ENCODE results near the gene TIPRL. TPM values are rescaled to one million over a fixed set of nuclear protein-coding genes. Genes with fewer than 3 reads are reported as not detected.

Gene TIPRL
- total and polyA plus RNA-seq, 9 of the 15 experiments (the other 6 are each of a cell fraction or from before 2014, with no cell fraction given) = 41.4 to 90.2 (median 69.9) TPM

GRCh38 chr1:168225476-168226190 is 46.9 kb downstream of the TIPRL start, which contains the start of gene SFT2D2 (continued):
- TF ChIP-seq, protein P1, sequence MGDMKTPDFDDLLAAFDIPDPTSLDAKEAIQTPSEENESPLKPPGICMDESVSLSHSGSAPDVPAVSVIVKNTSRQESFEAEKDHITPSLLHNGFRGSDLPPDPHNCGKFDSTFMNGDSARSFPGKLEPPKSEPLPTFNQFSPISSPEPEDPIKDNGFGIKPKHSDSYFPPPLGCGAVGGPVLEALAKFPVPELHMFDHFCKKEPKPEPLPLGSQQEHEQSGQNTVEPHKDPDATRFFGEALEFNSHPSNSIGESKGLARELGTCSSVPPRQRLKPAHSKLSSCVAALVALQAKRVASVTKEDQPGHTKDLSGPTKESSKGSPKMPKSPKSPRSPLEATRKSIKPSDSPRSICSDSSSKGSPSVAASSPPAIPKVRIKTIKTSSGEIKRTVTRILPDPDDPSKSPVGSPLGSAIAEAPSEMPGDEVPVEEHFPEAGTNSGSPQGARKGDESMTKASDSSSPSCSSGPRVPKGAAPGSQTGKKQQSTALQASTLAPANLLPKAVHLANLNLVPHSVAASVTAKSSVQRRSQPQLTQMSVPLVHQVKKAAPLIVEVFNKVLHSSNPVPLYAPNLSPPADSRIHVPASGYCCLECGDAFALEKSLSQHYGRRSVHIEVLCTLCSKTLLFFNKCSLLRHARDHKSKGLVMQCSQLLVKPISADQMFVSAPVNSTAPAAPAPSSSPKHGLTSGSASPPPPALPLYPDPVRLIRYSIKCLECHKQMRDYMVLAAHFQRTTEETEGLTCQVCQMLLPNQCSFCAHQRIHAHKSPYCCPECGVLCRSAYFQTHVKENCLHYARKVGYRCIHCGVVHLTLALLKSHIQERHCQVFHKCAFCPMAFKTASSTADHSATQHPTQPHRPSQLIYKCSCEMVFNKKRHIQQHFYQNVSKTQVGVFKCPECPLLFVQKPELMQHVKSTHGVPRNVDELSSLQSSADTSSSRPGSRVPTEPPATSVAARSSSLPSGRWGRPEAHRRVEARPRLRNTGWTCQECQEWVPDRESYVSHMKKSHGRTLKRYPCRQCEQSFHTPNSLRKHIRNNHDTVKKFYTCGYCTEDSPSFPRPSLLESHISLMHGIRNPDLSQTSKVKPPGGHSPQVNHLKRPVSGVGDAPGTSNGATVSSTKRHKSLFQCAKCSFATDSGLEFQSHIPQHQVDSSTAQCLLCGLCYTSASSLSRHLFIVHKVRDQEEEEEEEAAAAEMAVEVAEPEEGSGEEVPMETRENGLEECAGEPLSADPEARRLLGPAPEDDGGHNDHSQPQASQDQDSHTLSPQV (IDR thresholded peaks at IDR 0.05) = peak; percentile 100
- TF ChIP-seq SREBF2 (CRISPR knock-in tag; IDR thresholded peaks at IDR 0.05) = no peak
- peak; percentile 88 for TF ChIP-seq ZNF668 (CRISPR knock-in tag; IDR thresholded peaks at IDR 0.05)
- peak; percentile 97 for TF ChIP-seq CBX1 (IDR thresholded peaks at IDR 0.05; ENCODE audit: low read depth)
- TF ChIP-seq TRIM28 (IDR thresholded peaks at IDR 0.05) = no peak
- TF ChIP-seq, protein P2, sequence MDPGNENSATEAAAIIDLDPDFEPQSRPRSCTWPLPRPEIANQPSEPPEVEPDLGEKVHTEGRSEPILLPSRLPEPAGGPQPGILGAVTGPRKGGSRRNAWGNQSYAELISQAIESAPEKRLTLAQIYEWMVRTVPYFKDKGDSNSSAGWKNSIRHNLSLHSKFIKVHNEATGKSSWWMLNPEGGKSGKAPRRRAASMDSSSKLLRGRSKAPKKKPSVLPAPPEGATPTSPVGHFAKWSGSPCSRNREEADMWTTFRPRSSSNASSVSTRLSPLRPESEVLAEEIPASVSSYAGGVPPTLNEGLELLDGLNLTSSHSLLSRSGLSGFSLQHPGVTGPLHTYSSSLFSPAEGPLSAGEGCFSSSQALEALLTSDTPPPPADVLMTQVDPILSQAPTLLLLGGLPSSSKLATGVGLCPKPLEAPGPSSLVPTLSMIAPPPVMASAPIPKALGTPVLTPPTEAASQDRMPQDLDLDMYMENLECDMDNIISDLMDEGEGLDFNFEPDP (CRISPR knock-in tag; IDR thresholded peaks at IDR 0.05) = no peak
- TF ChIP-seq ZMIZ1 (IDR thresholded peaks at IDR 0.05; ENCODE audit: low read depth in 2 of 2, low read length in 2 of 2) = peak in 1 of 2 experiments; percentile 18; a peak in 1 of 4 replicates
- TF ChIP-seq, protein P3, sequence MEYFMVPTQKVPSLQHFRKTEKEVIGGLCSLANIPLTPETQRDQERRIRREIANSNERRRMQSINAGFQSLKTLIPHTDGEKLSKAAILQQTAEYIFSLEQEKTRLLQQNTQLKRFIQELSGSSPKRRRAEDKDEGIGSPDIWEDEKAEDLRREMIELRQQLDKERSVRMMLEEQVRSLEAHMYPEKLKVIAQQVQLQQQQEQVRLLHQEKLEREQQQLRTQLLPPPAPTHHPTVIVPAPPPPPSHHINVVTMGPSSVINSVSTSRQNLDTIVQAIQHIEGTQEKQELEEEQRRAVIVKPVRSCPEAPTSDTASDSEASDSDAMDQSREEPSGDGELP (CRISPR knock-in tag; IDR thresholded peaks at IDR 0.05; ENCODE audit: borderline replicate concordance) = peak; percentile 77
- no peak for TF ChIP-seq RAD21 (CRISPR knock-in tag; conservative IDR thresholded peaks at IDR 0.05 in 1 of 2, IDR thresholded peaks at IDR 0.05 in 1 of 2)
- TF ChIP-seq BACH1 (tag; IDR thresholded peaks at IDR 0.05) = peak; percentile 72; the same call in 1 of the 2 replicates
- TF ChIP-seq GATA2 (CRISPR knock-in tag; IDR thresholded peaks at IDR 0.05) = no peak
- TF ChIP-seq KDM5B (IDR thresholded peaks at IDR 0.05; ENCODE audit: insufficient replicate concordance, low read depth, low read length) = peak; percentile 50
- no peak for TF ChIP-seq PRMT5 (CRISPR knock-in tag; IDR thresholded peaks at IDR 0.05)
- TF ChIP-seq ZNF778 (CRISPR knock-in tag; IDR thresholded peaks at IDR 0.05) = no peak
- peak; percentile 91 to 93 for TF ChIP-seq SIN3A (IDR thresholded peaks at IDR 0.05; ENCODE audit: borderline replicate concordance in 2 of 2, control insufficient read depth in 1 of 2, low read depth in 2 of 2, low read length in 2 of 2)
- no peak for TF ChIP-seq SREBF1 (IDR thresholded peaks at IDR 0.05; ENCODE audit: borderline replicate concordance, low read depth, low read length)
